ENCODE results near the gene OR12D1.

DNA sequence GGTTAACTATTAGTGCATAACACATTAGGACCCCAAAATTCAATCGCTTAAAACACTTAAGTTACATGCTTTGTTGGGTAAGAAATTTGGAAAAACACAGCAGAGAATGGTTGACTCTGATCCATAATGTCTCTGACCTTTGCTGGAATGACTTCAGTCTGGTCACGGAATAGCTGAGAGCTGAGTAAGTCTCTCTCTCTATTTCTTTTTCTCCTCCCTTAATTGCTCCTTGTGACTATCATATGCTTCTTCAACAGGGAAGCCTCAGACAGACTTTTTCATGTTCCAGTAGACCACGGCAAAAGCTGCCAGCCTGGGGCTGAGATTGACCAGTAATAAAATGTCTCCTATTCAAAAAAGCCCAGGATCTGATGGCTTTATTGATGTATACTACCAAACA lies 4.8 kb downstream of the OR12D1 start:
- TF ChIP-seq SUZ12 (IDR thresholded peaks at IDR 0.05; ENCODE audit: extremely low read depth, insufficient read depth, insufficient read length) (no peak), YY1 (IDR thresholded peaks at IDR 0.05; ENCODE audit: insufficient read depth, insufficient read length) (no peak)
